Body of pancreas (tissue), 4 donors: ENCODE data around the gene NCBP2L.

Experiments used
- CTCF ChIP-seq, 7 experiments: fragments of 450-650 bp in 4 of 7; fragments of 200-600 bp in 3 of 7; sonication (generic) in 3 of 7; IDR thresholded peaks; one replicate each; pipeline ENCODE4 v1.5.1; 2016 to 2019; ENCODE audit warnings: antibody characterized with exemption in 7 of 7
- POLR2A ChIP-seq, 3 donors: fragments of 450-650 bp; IDR thresholded peaks; one replicate each; pipeline ENCODE4 v1.6.1; 2016; ENCODE audit warnings: antibody characterized with exemption in 3 of 3, mild to moderate bottlenecking in 2 of 3

GRCh38 chrX:107823456-107823855, 45.9 kb downstream of the NCBP2L start:
- TF ChIP-seq POLR2A (IDR thresholded peaks at IDR 0.05) (no peak), CTCF (IDR thresholded peaks at IDR 0.05) (no peak)
